Tibial artery (tissue), 4 donors: Measurements from ENCODE around the gene PLVAP.

Source experiments
- DNase-seq, 2 donors: peaks; one replicate each; pipeline ENCODE4 v3.0.0-alpha.2; 2019
- H3K27ac ChIP-seq, 2 donors: fragments of 200-600 bp; sonication (generic) in 1 of 2; 1 replicate in 1 of 2; 2 replicates in 1 of 2; pipeline ENCODE4 v1.5.1; 2018 to 2019; ENCODE audit warnings: mild to moderate bottlenecking in 1 of 2
- H3K27me3 ChIP-seq, 2 donors: fragments of 200-600 bp; sonication (generic) in 1 of 2; one replicate each; pipeline versions ENCODE4 v1.5.1 to v1.6.0; 2016 to 2019
- H3K36me3 ChIP-seq, 3 donors: fragments of 200-600 bp; sonication (generic) in 2 of 3; one replicate each; pipeline ENCODE4 v1.5.1; 2016 to 2019; ENCODE audit warnings: mild to moderate bottlenecking in 2 of 3
- H3K4me1 ChIP-seq, 4 donors: fragments of 200-600 bp; sonication (generic) in 2 of 4; 1 replicate in 3 of 4; 2 replicates in 1 of 4; pipeline ENCODE4 v1.5.1; 2016 to 2019
- H3K4me3 ChIP-seq, 2 donors: fragments of 200-600 bp; sonication (generic) in 1 of 2; 1 replicate in 1 of 2; 2 replicates in 1 of 2; pipeline ENCODE4 v1.5.1; 2018 to 2019; ENCODE audit warnings: mild to moderate bottlenecking in 2 of 2
- H3K9me3 ChIP-seq, 3 donors: fragments of 200-600 bp; sonication (generic) in 1 of 3; one replicate each; pipeline ENCODE4 v1.5.1; 2016 to 2019
- intact Hi-C: fragments of 100-400 bp; cut with DNase I; formaldehyde crosslinking; loops from one replicate; pipeline ENCODE4 v1.15.0; 2023; ENCODE audit warnings: low total_unique reads
- TF ChIP-seq, protein P1 (sequence below), 2 experiments: fragments of 200-600 bp in 1 of 2; fragments of 450-650 bp in 1 of 2; IDR thresholded peaks; one replicate each; pipeline ENCODE4 v1.5.1; 2017 to 2019; ENCODE audit warnings: antibody characterized with exemption in 2 of 2, mild to moderate bottlenecking in 1 of 2, moderate library complexity in 1 of 2

Gene PLVAP

DNA sequence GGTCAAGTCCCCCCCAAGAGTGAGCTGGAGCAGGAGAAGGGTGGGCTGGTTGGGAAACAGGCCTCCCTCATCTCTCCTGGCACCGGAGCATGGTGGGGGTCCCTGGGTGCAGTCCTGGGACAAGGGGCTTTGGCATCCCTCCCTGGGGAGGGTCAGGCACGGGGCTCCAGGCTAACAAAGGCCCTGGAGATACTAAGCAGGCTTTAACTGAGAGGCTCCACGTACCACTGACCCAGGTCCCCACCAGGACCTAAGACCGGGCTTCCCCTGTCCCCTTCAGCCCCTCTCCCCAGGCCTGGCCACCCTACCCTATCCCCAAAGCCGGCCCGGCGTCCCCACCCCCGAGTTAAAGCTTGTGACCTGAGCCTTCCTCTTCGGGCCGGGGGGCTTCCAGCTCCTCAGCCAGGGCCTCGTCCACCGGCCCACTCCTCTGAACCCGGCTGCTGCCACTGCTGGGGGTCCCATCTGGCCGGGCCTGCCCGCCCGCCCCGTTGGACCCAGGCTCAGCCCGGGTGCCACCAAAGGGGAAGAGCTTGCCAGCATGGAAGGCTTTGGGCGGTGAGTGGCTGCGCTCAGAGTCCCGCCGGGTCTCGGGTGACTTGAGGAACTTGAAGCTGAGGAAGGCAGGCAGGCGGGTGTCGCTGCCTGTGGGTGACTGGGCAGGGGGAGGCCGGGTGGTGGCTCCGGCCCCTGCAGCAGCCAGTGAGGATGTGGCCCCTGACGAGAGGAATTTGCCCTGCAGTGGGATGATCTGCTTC, 52.6 kb downstream of the PLVAP start:
- peak overlapping the region; percentile 49 to 61 for H3K27ac ChIP-seq
- no peak for DNase-seq
- H3K4me3 ChIP-seq = no peak overlapping the region
- peaks cover 19 to 39% (median 27%) of the 10 kb centered on the region in 3 donors for H3K36me3 ChIP-seq
- H3K9me3 ChIP-seq = no peaks in the 10 kb centered on the region
- no peaks in the 10 kb centered on the region for H3K27me3 ChIP-seq
- peaks cover 0 to 70% (median 52%) of the 10 kb centered on the region in 4 donors for H3K4me1 ChIP-seq
- TF ChIP-seq, protein P1, sequence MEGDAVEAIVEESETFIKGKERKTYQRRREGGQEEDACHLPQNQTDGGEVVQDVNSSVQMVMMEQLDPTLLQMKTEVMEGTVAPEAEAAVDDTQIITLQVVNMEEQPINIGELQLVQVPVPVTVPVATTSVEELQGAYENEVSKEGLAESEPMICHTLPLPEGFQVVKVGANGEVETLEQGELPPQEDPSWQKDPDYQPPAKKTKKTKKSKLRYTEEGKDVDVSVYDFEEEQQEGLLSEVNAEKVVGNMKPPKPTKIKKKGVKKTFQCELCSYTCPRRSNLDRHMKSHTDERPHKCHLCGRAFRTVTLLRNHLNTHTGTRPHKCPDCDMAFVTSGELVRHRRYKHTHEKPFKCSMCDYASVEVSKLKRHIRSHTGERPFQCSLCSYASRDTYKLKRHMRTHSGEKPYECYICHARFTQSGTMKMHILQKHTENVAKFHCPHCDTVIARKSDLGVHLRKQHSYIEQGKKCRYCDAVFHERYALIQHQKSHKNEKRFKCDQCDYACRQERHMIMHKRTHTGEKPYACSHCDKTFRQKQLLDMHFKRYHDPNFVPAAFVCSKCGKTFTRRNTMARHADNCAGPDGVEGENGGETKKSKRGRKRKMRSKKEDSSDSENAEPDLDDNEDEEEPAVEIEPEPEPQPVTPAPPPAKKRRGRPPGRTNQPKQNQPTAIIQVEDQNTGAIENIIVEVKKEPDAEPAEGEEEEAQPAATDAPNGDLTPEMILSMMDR (IDR thresholded peaks at IDR 0.05) = no peak
- intact Hi-C loops = no loop called here

DNA sequence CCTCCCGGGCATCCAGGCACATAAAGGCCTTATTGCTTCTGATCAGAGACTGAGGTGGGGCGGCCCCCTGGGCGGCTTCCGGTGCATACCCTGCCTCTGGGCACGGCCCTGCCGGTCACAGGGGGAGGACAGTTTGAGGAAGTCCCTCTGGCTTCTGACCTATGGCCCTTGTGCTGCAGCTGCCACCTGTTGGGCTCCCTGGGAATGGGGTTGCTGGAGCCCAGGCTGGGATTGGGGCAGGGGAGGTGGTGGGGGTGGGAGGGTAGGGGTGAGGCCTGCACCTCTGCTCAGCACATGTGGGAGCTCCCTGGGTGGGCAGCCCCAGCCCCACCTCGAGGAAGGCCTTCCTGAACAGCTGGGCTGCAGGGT, 53.2 kb downstream of the PLVAP start:
- no peak for DNase-seq
- intact Hi-C loops = no loop called here
- peak overlapping the region; percentile 9 to 17 for H3K4me3 ChIP-seq

DNA sequence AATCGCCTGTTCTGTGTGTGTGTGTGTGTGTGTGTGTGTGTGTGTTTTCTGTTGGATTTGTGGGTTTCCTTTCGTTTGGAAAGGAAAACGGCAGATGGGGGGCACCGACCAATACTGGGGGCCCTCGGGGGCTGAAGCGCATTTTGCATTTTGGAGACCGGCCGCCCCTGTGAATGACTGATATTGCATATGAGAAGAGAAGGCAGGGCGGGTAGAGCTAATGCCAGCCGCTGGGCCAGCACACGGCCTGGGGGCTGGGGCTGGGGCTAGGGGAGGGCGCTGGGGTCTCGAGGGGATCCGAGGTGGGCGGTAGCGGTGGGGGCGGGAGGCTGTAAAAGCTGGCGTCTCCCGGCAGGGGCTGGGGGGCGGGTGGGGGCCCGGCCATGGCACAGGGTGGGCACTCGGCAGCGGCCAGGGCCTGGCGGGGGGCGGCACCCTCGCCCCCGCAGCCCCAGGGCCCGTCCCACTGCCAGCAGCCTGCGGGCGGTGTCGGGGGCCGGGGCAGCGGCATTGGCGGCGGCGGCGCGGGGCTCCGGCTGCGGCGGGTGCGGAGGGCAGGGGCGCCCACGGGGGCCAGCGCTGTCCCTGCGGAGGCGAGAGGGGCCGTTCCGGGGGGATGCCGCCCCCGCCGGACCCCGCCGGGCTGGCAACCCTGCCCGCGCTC, 53.7 kb downstream of the PLVAP start:
- Histone ChIP-seq H3K27me3 (no peaks in the 10 kb centered on the region), H3K4me1 (peaks cover 0 to 60% (median 51%) of the 10 kb centered on the region in 4 donors), H3K36me3 (peaks cover 25 to 50% (median 36%) of the 10 kb centered on the region in 3 donors), H3K9me3 (no peaks in the 10 kb centered on the region), H3K27ac (peak overlapping the region; percentile 49 to 61), H3K4me3 (peak overlapping the region; percentile 9 to 17)
- intact Hi-C loops = no loop called here
- DNase-seq = no peak
- TF ChIP-seq, protein P1 (IDR thresholded peaks at IDR 0.05) = no peak

More for the DNA sequence above, 53.2 kb downstream of the PLVAP start:
- Histone ChIP-seq H3K27ac (peak overlapping the region; percentile 49 to 61), H3K9me3 (no peaks in the 10 kb centered on the region), H3K4me1 (peaks cover 0 to 64% (median 51%) of the 10 kb centered on the region in 4 donors), H3K27me3 (no peaks in the 10 kb centered on the region), H3K36me3 (peaks cover 25 to 45% (median 32%) of the 10 kb centered on the region in 3 donors)
- TF ChIP-seq, protein P1 (IDR thresholded peaks at IDR 0.05) = no peak

- Histone ChIP-seq H3K4me3 (no peak overlapping the region), H3K4me1 (peaks cover 0 to 56% (median 49%) of the 10 kb centered on the region in 4 donors), H3K27ac (peak overlapping the region in 1 of 2 donors; percentile 49), H3K27me3 (no peaks in the 10 kb centered on the region), H3K36me3 (peaks cover 25 to 56% (median 36%) of the 10 kb centered on the region in 3 donors), H3K9me3 (no peaks in the 10 kb centered on the region)
- intact Hi-C loops = no loop called here
- DNase-seq = no peak
- TF ChIP-seq, protein P1 (IDR thresholded peaks at IDR 0.05) = no peak
Measured at GRCh38 chr19:17322854-17323253, 54.3 kb downstream of the PLVAP start.

DNA sequence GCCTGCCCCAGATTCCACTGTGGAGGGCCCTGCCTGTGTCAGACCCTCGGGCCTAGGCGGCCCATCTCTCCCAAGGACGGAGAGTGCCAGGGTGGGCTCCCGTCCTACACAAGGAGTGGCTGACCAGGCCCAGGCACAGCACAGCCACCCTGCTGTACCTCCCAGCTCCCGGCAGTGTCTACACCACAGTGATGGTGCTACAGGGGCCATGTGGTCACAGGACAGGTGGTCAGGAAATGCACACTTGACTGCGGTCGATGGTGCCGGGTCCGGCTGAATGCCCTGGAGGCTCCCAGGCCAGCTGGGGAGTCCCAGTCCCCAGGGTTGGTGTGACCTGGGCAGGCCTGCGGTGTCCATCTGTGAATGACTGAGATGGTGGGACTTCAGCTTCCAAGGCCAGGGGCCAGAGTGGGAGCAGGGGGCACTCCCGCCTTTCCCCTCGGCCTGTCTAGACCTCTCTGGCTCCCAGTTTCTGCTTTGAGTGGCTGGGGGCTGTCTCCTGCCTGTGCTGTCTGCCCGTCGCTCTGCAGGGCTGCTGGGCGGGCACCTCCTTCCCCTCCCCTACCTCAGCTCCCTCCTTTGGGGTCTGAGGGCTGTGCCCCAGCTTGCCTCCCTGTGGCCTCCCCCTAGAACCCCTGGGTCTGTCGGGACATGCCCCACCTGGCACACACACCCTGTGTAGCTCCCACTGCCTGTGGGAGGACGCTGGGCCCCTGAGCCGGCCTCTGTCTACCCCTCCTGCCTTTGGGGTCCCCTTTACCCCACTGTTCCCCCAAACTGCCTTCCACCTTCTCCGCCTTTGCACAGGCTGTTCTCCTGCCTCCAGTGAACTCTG, 55.3 kb downstream of the PLVAP start:
- Histone ChIP-seq H3K27me3 (no peaks in the 10 kb centered on the region), H3K9me3 (no peaks in the 10 kb centered on the region), H3K4me3 (no peak overlapping the region), H3K4me1 (peaks cover 0 to 49% (median 42%) of the 10 kb centered on the region in 4 donors), H3K36me3 (peaks cover 25 to 60% (median 36%) of the 10 kb centered on the region in 3 donors), H3K27ac (peak overlapping the region in 1 of 2 donors; percentile 6)
- TF ChIP-seq, protein P1 (IDR thresholded peaks at IDR 0.05) = no peak
- intact Hi-C loops = no loop called here
- DNase-seq = no peak
